Measurements from ENCODE around the gene PDIA6.

The PDIA6 gene

GRCh38 chr2:10812362-10813162 is at the start of gene PDIA6:
Gene PDIA6, minus strand, starts transcription at chr2:10812785. Its CDS starts 89 bp downstream, at chr2:10812696.
- peaks cover 20% of the 10 kb centered on the region for H3K36me3 ChIP-seq (ENCODE audit: insufficient read depth, low read length)
- H3K9me3 ChIP-seq (ENCODE audit: low read length) = no peaks in the 10 kb centered on the region
- H3K27me3 ChIP-seq (ENCODE audit: insufficient read depth, low read length) = no peaks in the 10 kb centered on the region
- H3K79me2 ChIP-seq (ENCODE audit: insufficient read depth, low read length) = peaks cover 48% of the 10 kb centered on the region
- no peaks in the 10 kb centered on the region for H4K20me1 ChIP-seq (ENCODE audit: insufficient read depth, low read length)
- H2AFZ ChIP-seq (ENCODE audit: low read length) = peak within 1 kb of the TSS; percentile 85; the same call in 1 of the 2 replicates
- H3K4me1 ChIP-seq (ENCODE audit: insufficient read depth, low read length, severe bottlenecking) = peaks cover 34% of the 10 kb centered on the region
- H3K4me3 ChIP-seq (ENCODE audit: low read depth, low read length, poor library complexity, severe bottlenecking) = peak within 1 kb of the TSS; percentile 76
- TF ChIP-seq CTCF (IDR thresholded peaks at IDR 0.05; ENCODE audit: low read length) = no peak
- TF ChIP-seq EZH2 (IDR thresholded peaks at IDR 0.05; ENCODE audit: borderline replicate concordance, low read length) = no peak
- H3K9me2 ChIP-seq (ENCODE audit: low read depth, low read length) = no peaks in the 10 kb centered on the region
- H3K4me2 ChIP-seq (ENCODE audit: low read length) = peak within 1 kb of the TSS; percentile 98
- peak within 1 kb of the TSS; percentile 96 for H3K9ac ChIP-seq (ENCODE audit: low read length)
- H3K27ac ChIP-seq (ENCODE audit: low read depth, low read length, poor library complexity, severe bottlenecking) = peak within 1 kb of the TSS; percentile 56
- H3F3A ChIP-seq (ENCODE audit: insufficient read depth, low read length) = no peaks in the 10 kb centered on the region

GRCh38 chr2:10862330-10862729 is 49.7 kb upstream of the PDIA6 start:
- no peak overlapping the region for H3K27ac ChIP-seq (ENCODE audit: low read depth, low read length, poor library complexity, severe bottlenecking)

GRCh38 chr2:10861765-10862164 is 49.2 kb upstream of the PDIA6 start:
- H3K27ac ChIP-seq (ENCODE audit: low read depth, low read length, poor library complexity, severe bottlenecking) = no peak overlapping the region
- H3K9me3 ChIP-seq (ENCODE audit: low read length) = no peaks in the 10 kb centered on the region
- no peaks in the 10 kb centered on the region for H3K4me1 ChIP-seq (ENCODE audit: insufficient read depth, low read length, severe bottlenecking)
- H3F3A ChIP-seq (ENCODE audit: insufficient read depth, low read length) = no peaks in the 10 kb centered on the region
- no peak for TF ChIP-seq CTCF (IDR thresholded peaks at IDR 0.05; ENCODE audit: low read length)
- H3K79me2 ChIP-seq (ENCODE audit: insufficient read depth, low read length) = no peaks in the 10 kb centered on the region
- H3K9ac ChIP-seq (ENCODE audit: low read length) = no peak overlapping the region
- no peak overlapping the region for H3K4me2 ChIP-seq (ENCODE audit: low read length)
- H3K4me3 ChIP-seq (ENCODE audit: low read depth, low read length, poor library complexity, severe bottlenecking) = no peak overlapping the region
- H2AFZ ChIP-seq (ENCODE audit: low read length) = no peak overlapping the region
- H3K9me2 ChIP-seq (ENCODE audit: low read depth, low read length) = no peaks in the 10 kb centered on the region
- H3K36me3 ChIP-seq (ENCODE audit: insufficient read depth, low read length) = no peaks in the 10 kb centered on the region
- H4K20me1 ChIP-seq (ENCODE audit: insufficient read depth, low read length) = no peaks in the 10 kb centered on the region
- H3K27me3 ChIP-seq (ENCODE audit: insufficient read depth, low read length) = peaks cover 6% of the 10 kb centered on the region; the same call in 1 of the 2 replicates

More at GRCh38 chr2:10862330-10862729, 49.7 kb upstream of the PDIA6 start:
- H2AFZ ChIP-seq (ENCODE audit: low read length) = no peak overlapping the region
- H3K4me2 ChIP-seq (ENCODE audit: low read length) = no peak overlapping the region
- H3K27me3 ChIP-seq (ENCODE audit: insufficient read depth, low read length) = peaks cover 6% of the 10 kb centered on the region; the same call in 1 of the 2 replicates
- TF ChIP-seq CTCF (IDR thresholded peaks at IDR 0.05; ENCODE audit: low read length) (no peak), EZH2 (IDR thresholded peaks at IDR 0.05; ENCODE audit: borderline replicate concordance, low read length) (no peak)
- no peaks in the 10 kb centered on the region for H3K79me2 ChIP-seq (ENCODE audit: insufficient read depth, low read length)
- H3K9ac ChIP-seq (ENCODE audit: low read length) = no peak overlapping the region
- H3K9me2 ChIP-seq (ENCODE audit: low read depth, low read length) = no peaks in the 10 kb centered on the region
- H3K4me3 ChIP-seq (ENCODE audit: low read depth, low read length, poor library complexity, severe bottlenecking) = no peak overlapping the region
- H4K20me1 ChIP-seq (ENCODE audit: insufficient read depth, low read length) = no peaks in the 10 kb centered on the region
- no peaks in the 10 kb centered on the region for H3K9me3 ChIP-seq (ENCODE audit: low read length)
- no peaks in the 10 kb centered on the region for H3K36me3 ChIP-seq (ENCODE audit: insufficient read depth, low read length)
- no peaks in the 10 kb centered on the region for H3K4me1 ChIP-seq (ENCODE audit: insufficient read depth, low read length, severe bottlenecking)
- H3F3A ChIP-seq (ENCODE audit: insufficient read depth, low read length) = no peaks in the 10 kb centered on the region
